ENCODE data around the gene DOCK3. TPM values are rescaled to one million over a fixed set of nuclear protein-coding genes. Genes with fewer than 3 reads are reported as not detected.

Gene DOCK3
- total RNA-seq, 1 experiment from 2014 or later, result 0.47 TPM

GRCh38 chr3:50658831-50659230 is 15.9 kb upstream of the DOCK3 start:
- intact Hi-C loops (cut with micrococcal nuclease; ENCODE audit: unreplicated experiment), result no loop called here
- no peak overlapping the region for H3K4me3 ChIP-seq (ENCODE audit: low read depth, low read length, poor library complexity, severe bottlenecking)

GRCh38 chr3:50660386-50660785 is 14.3 kb upstream of the DOCK3 start:
- ChIA-PET POLR2A (ENCODE audit: low non-redundant PET) (no interaction called here), CTCF (no interaction called here)
- no peak overlapping the region for H3K4me3 ChIP-seq (ENCODE audit: low read depth, low read length, poor library complexity, severe bottlenecking)
- no peak for DNase-seq (ENCODE audit: low spot score)
- no peaks in the 10 kb centered on the region for H3K4me1 ChIP-seq (ENCODE audit: insufficient read depth, low read length, poor library complexity, severe bottlenecking)
- intact Hi-C loops (cut with micrococcal nuclease; ENCODE audit: unreplicated experiment), result no loop called here
- TF ChIP-seq CTCF (conservative IDR thresholded peaks at IDR 0.05; ENCODE audit: low read depth, low read length) (no peak), EZH2 (IDR thresholded peaks at IDR 0.05; ENCODE audit: borderline replicate concordance, low read depth, low read length, poor library complexity, severe bottlenecking) (no peak)
- H3K27ac ChIP-seq (ENCODE audit: low read depth, low read length, poor library complexity, severe bottlenecking), result no peak overlapping the region
- no TSS peak for BruUV-seq (replicated peaks)
- H3K36me3 ChIP-seq (ENCODE audit: insufficient read depth, low read length, poor library complexity, severe bottlenecking), result no peaks in the 10 kb centered on the region
- no peaks in the 10 kb centered on the region for H3K9me3 ChIP-seq (ENCODE audit: low read depth, low read length, poor library complexity, severe bottlenecking)
- no peaks in the 10 kb centered on the region for H3K27me3 ChIP-seq (replicated peaks; ENCODE audit: insufficient read depth, low read depth, low read length, poor library complexity)

More at GRCh38 chr3:50658831-50659230, 15.9 kb upstream of the DOCK3 start:
- Histone ChIP-seq H3K36me3 (ENCODE audit: insufficient read depth, low read length, poor library complexity, severe bottlenecking) (no peaks in the 10 kb centered on the region), H3K27me3 (replicated peaks; ENCODE audit: insufficient read depth, low read depth, low read length, poor library complexity) (no peaks in the 10 kb centered on the region), H3K9me3 (ENCODE audit: low read depth, low read length, poor library complexity, severe bottlenecking) (no peaks in the 10 kb centered on the region), H3K4me1 (ENCODE audit: insufficient read depth, low read length, poor library complexity, severe bottlenecking) (no peaks in the 10 kb centered on the region), H3K27ac (ENCODE audit: low read depth, low read length, poor library complexity, severe bottlenecking) (no peak overlapping the region)
- POLR2A ChIA-PET (ENCODE audit: low non-redundant PET), result no interaction called here
- TF ChIP-seq EZH2 (IDR thresholded peaks at IDR 0.05; ENCODE audit: borderline replicate concordance, low read depth, low read length, poor library complexity, severe bottlenecking) (no peak), CTCF (conservative IDR thresholded peaks at IDR 0.05; ENCODE audit: low read depth, low read length) (no peak)
- DNase-seq (ENCODE audit: low spot score), result no peak
- no TSS peak for BruUV-seq (replicated peaks)
- CTCF ChIA-PET, result no interaction called here

- Histone ChIP-seq H3K36me3 (ENCODE audit: insufficient read depth, low read length, poor library complexity, severe bottlenecking) (no peaks in the 10 kb centered on the region), H3K9me3 (ENCODE audit: low read depth, low read length, poor library complexity, severe bottlenecking) (no peaks in the 10 kb centered on the region), H3K4me1 (ENCODE audit: insufficient read depth, low read length, poor library complexity, severe bottlenecking) (no peaks in the 10 kb centered on the region), H3K4me3 (ENCODE audit: low read depth, low read length, poor library complexity, severe bottlenecking) (no peak overlapping the region), H3K27ac (ENCODE audit: low read depth, low read length, poor library complexity, severe bottlenecking) (no peak overlapping the region), H3K27me3 (replicated peaks; ENCODE audit: insufficient read depth, low read depth, low read length, poor library complexity) (no peaks in the 10 kb centered on the region)
- no peak for DNase-seq (ENCODE audit: low spot score)
- ChIA-PET POLR2A (ENCODE audit: low non-redundant PET) (no interaction called here), CTCF (no interaction called here)
- BruUV-seq (replicated peaks), result no TSS peak
- intact Hi-C loops (cut with micrococcal nuclease; ENCODE audit: unreplicated experiment), result no loop called here
- TF ChIP-seq EZH2 (IDR thresholded peaks at IDR 0.05; ENCODE audit: borderline replicate concordance, low read depth, low read length, poor library complexity, severe bottlenecking), result no peak
- no peak for TF ChIP-seq CTCF (conservative IDR thresholded peaks at IDR 0.05; ENCODE audit: low read depth, low read length)
These were observed 13.3 kb upstream of the DOCK3 start for GRCh38 chr3:50661321-50661837.
